Astrocyte of the spinal cord (primary cell): ENCODE results near the gene AFP.

Experiments used
- DNase-seq: peaks from one replicate; pipeline ENCODE4 v3.0.0; 2011; ENCODE audit warnings: low read depth, low spot score
- H3K4me3 ChIP-seq: 2 replicates; pipeline ENCODE4 v1.5.1; 2011; ENCODE audit warnings: low read depth, mild to moderate bottlenecking, low read length, moderate library complexity
- CTCF ChIP-seq: IDR thresholded peaks from 2 replicates; pipeline ENCODE4 v1.5.1; 2012; ENCODE audit warnings: low read depth, mild to moderate bottlenecking, low read length, inconsistent platforms
- in situ Hi-C: cut with HindIII; loops from 2 replicates; pipeline ENCODE4 v1.10.0; 2017; ENCODE audit warnings: low sequenced_read_pairs

The AFP gene

GRCh38 chr4:73460913-73461522, 25.0 kb downstream of the AFP start:
- DNase-seq, result no peak
- TF ChIP-seq CTCF, result no peak
- H3K4me3 ChIP-seq, result no peak overlapping the region
- in situ Hi-C loops, result no loop called here

GRCh38 chr4:73468170-73468569, 32.1 kb downstream of the AFP start:
- TF ChIP-seq CTCF, result no peak
- in situ Hi-C loops, result no loop called here
- no peak for DNase-seq
- no peak overlapping the region for H3K4me3 ChIP-seq

GRCh38 chr4:73470728-73471127, 34.7 kb downstream of the AFP start:
- no peak overlapping the region for H3K4me3 ChIP-seq
- TF ChIP-seq CTCF, result no peak
- DNase-seq, result no peak
- in situ Hi-C loops, result no loop called here

GRCh38 chr4:73477176-73477575, 41.2 kb downstream of the AFP start:
- no peak for TF ChIP-seq CTCF
- in situ Hi-C loops, result no loop called here
- H3K4me3 ChIP-seq, result no peak overlapping the region
- DNase-seq, result no peak

GRCh38 chr4:73479323-73479722, 43.3 kb downstream of the AFP start:
- no peak overlapping the region for H3K4me3 ChIP-seq
- DNase-seq, result no peak
- TF ChIP-seq CTCF, result no peak
- in situ Hi-C loops, result no loop called here

GRCh38 chr4:73481358-73481757, 45.3 kb downstream of the AFP start, which contains the start of gene AFM:
AFM (plus strand) TSS chr4:73481745; CDS start chr4:73481776, 31 bp downstream.
- in situ Hi-C loops, result no loop called here
- no peak within 1 kb of the TSS for H3K4me3 ChIP-seq
- no peak for TF ChIP-seq CTCF
- no peak for DNase-seq
